H1 (cell line): ENCODE results near the gene DOK6. TPM values are rescaled to one million over a fixed set of nuclear protein-coding genes. Genes with fewer than 3 reads are reported as not detected.

Experiments used
- CTCF ChIA-PET: fragments of 300-600 bp; sonication (Branson Sonifier 250); formaldehyde crosslinking; loops from one replicate; lab custom pipeline; 2021; ENCODE audit not compliant: partially characterized antibody; lab: Charles Lee
- POLR2A ChIA-PET: fragments of 300-600 bp; sonication (Branson Sonifier 250); formaldehyde crosslinking; loops from one replicate; lab custom pipeline; 2021; ENCODE audit warnings: inconsistent platforms; ENCODE audit not compliant: partially characterized antibody; lab: Charles Lee
- DNase-seq, 2 experiments: peaks; one replicate each; pipeline versions ENCODE4 v3.0.0 to v3.0.0-alpha.2; 2010 to 2022; ENCODE audit warnings: low spot score in 2 of 2, low read depth in 1 of 2, mixed read lengths in 1 of 2
- FAIRE-seq: peaks from 2 replicates; lab custom pipeline; 2011; peaks lifted over from hg19 to GRCh38; lab: Jason Lieb, UNC
- H2AFZ ChIP-seq: 2 replicates; pipeline ENCODE4 v1.8.1; 2012; ENCODE audit warnings: low read length, inconsistent platforms
- H2AK5ac ChIP-seq: 2 replicates; pipeline ENCODE4 v1.6.1; 2013; ENCODE audit warnings: low read depth, low read length
- H2BK120ac ChIP-seq: replicated peaks from 2 replicates; pipeline ENCODE3; 2013; ENCODE audit warnings: low read depth, low read length, inconsistent platforms
- H2BK12ac ChIP-seq: 2 replicates; pipeline ENCODE4 v1.6.1; 2013; ENCODE audit warnings: low read depth, low read length
- H2BK15ac ChIP-seq: 2 replicates; pipeline ENCODE4 v1.6.1; 2013; ENCODE audit warnings: low read length
- H2BK20ac ChIP-seq: 2 replicates; pipeline ENCODE4 v1.6.1; 2013; ENCODE audit warnings: low read length
- H2BK5ac ChIP-seq: 2 replicates; pipeline ENCODE4 v1.6.1; 2013; ENCODE audit warnings: low read depth, low read length
- H3K14ac ChIP-seq: 2 replicates; pipeline ENCODE4 v1.6.1; 2013; ENCODE audit warnings: inconsistent platforms; ENCODE audit not compliant: insufficient read length
- H3K18ac ChIP-seq: 2 replicates; pipeline ENCODE4 v1.6.1; 2013; ENCODE audit warnings: low read length; ENCODE audit errors: extremely low read depth
- H3K23ac ChIP-seq: 2 replicates; pipeline ENCODE4 v1.6.1; 2013; ENCODE audit warnings: inconsistent platforms; ENCODE audit not compliant: insufficient read length
- H3K23me2 ChIP-seq: 2 replicates; pipeline ENCODE4 v1.6.1; 2013; ENCODE audit warnings: low read depth, low read length
- H3K27ac ChIP-seq: 2 replicates; pipeline ENCODE4 v1.6.1; 2011; ENCODE audit warnings: low read depth, low read length, inconsistent platforms
- H3K27me3 ChIP-seq, 4 experiments: replicated peaks in 1 of 4; 1 replicate in 1 of 4; 2 replicates in 3 of 4; pipeline versions ENCODE4 v1.6.1 to v1.8.1; 2011 to 2013; ENCODE audit warnings: low read length in 3 of 4, mild to moderate bottlenecking in 3 of 4, inconsistent platforms in 2 of 4, mixed read lengths in 2 of 4, moderate library complexity in 1 of 4; ENCODE audit not compliant: control insufficient read depth in 3 of 4, insufficient read depth in 3 of 4; ENCODE audit errors: extremely low read depth in 1 of 4
- H3K36me3 ChIP-seq, 4 experiments: 2 replicates each; pipeline versions ENCODE4 v1.6.1 to v1.8.1; 2011 to 2013; ENCODE audit warnings: mild to moderate bottlenecking in 4 of 4, low read length in 3 of 4, moderate library complexity in 2 of 4, control low read depth in 1 of 4, inconsistent platforms in 1 of 4; ENCODE audit not compliant: insufficient read depth in 4 of 4, control insufficient read depth in 2 of 4
- H3K4ac ChIP-seq: replicated peaks from 2 replicates; pipeline ENCODE3; 2013; ENCODE audit warnings: low read length, low read depth, mixed read lengths, inconsistent platforms; ENCODE audit not compliant: insufficient read length
- H3K4me1 ChIP-seq, 4 experiments: replicated peaks in 1 of 4; 1 replicate in 1 of 4; 2 replicates in 3 of 4; pipeline versions ENCODE4 v1.6.1 to v1.8.1; 2011 to 2013; ENCODE audit warnings: low read length in 3 of 4, inconsistent platforms in 2 of 4, mixed read lengths in 1 of 4; ENCODE audit not compliant: insufficient read depth in 4 of 4, control insufficient read depth in 3 of 4
- H3K4me2 ChIP-seq, 2 experiments: 2 replicates each; pipeline versions ENCODE4 v1.6.1 to v1.8.1; 2011 to 2013; ENCODE audit warnings: low read depth in 2 of 2, low read length in 2 of 2, control low read depth in 1 of 2, inconsistent platforms in 1 of 2, mild to moderate bottlenecking in 1 of 2; ENCODE audit not compliant: insufficient read depth in 1 of 2
- H3K4me3 ChIP-seq, 4 experiments: fragments of 200-600, 300-600 bp in 1 of 4; sonication (generic), shearing (Covaris generic), sonication (Bioruptor Twin) in 1 of 4; 2 replicates each; pipeline versions ENCODE4 v1.5.1 to v1.8.1; 2011 to 2016; ENCODE audit warnings: low read length in 4 of 4, low read depth in 3 of 4, control low read depth in 2 of 4, inconsistent platforms in 2 of 4, mild to moderate bottlenecking in 2 of 4, mixed read lengths in 1 of 4, moderate library complexity in 1 of 4; ENCODE audit not compliant: insufficient read depth in 2 of 4; ENCODE audit errors: extremely low read depth in 1 of 4
- H3K56ac ChIP-seq: replicated peaks from 2 replicates; pipeline ENCODE3; 2013; ENCODE audit warnings: low read depth, mild to moderate bottlenecking, mixed read lengths, low read length, inconsistent platforms; ENCODE audit not compliant: insufficient read length
- H3K79me1 ChIP-seq: 2 replicates; pipeline ENCODE4 v1.6.1; 2013; ENCODE audit warnings: low read depth, low read length, control low read depth
- H3K79me2 ChIP-seq, 2 experiments: 2 replicates each; pipeline versions ENCODE4 v1.6.1 to v1.8.1; 2012 to 2013; ENCODE audit warnings: low read length in 2 of 2, mild to moderate bottlenecking in 2 of 2, inconsistent platforms in 1 of 2; ENCODE audit not compliant: insufficient read depth in 2 of 2, control insufficient read depth in 1 of 2
- H3K9ac ChIP-seq, 4 experiments: replicated peaks in 1 of 4; 1 replicate in 1 of 4; 2 replicates in 3 of 4; pipeline versions ENCODE4 v1.6.1 to v1.8.1; 2011 to 2013; ENCODE audit warnings: low read depth in 3 of 4, low read length in 3 of 4, control low read depth in 2 of 4, mild to moderate bottlenecking in 2 of 4, moderate library complexity in 2 of 4, inconsistent platforms in 1 of 4; ENCODE audit errors: extremely low read depth in 1 of 4
- H3K9me3 ChIP-seq, 2 experiments: 2 replicates each; pipeline versions ENCODE4 v1.6.1 to v1.8.1; 2012 to 2013; ENCODE audit warnings: mild to moderate bottlenecking in 2 of 2, moderate library complexity in 2 of 2, control low read depth in 1 of 2, inconsistent platforms in 1 of 2, low read depth in 1 of 2, low read length in 1 of 2, mixed read lengths in 1 of 2; ENCODE audit not compliant: insufficient read depth in 2 of 2
- H4K20me1 ChIP-seq, 2 experiments: replicated peaks in 1 of 2; 2 replicates each; pipeline versions ENCODE3 to v1.8.1; 2011 to 2013; ENCODE audit warnings: inconsistent platforms in 2 of 2, low read length in 2 of 2, mild to moderate bottlenecking in 1 of 2; ENCODE audit not compliant: insufficient read depth in 2 of 2, control insufficient read depth in 1 of 2
- H4K5ac ChIP-seq: 2 replicates; pipeline ENCODE4 v1.6.1; 2013; ENCODE audit warnings: low read length, low read depth, mixed read lengths, inconsistent platforms; ENCODE audit not compliant: insufficient read length
- H4K8ac ChIP-seq: 2 replicates; pipeline ENCODE4 v1.8.0; 2013; ENCODE audit warnings: mild to moderate bottlenecking, moderate library complexity, low read length, inconsistent platforms; ENCODE audit not compliant: insufficient read depth; ENCODE audit errors: extremely low read depth
- H4K91ac ChIP-seq: replicated peaks from 2 replicates; pipeline ENCODE3; 2013; ENCODE audit warnings: low read length, mixed read lengths, inconsistent platforms; ENCODE audit not compliant: insufficient read length
- CHD1 ChIP-seq: IDR thresholded peaks from 2 replicates; pipeline ENCODE4 v1.6.1; 2012; ENCODE audit warnings: low read depth, low read length, improper control_type of control experiment
- EGR1 ChIP-seq: IDR thresholded peaks from 2 replicates; pipeline ENCODE4 v1.6.1; 2011; ENCODE audit warnings: low read depth, low read length, borderline replicate concordance
- KDM4A ChIP-seq: IDR thresholded peaks from one replicate; pipeline ENCODE4 v1.7.1; 2012; ENCODE audit warnings: low read depth, mild to moderate bottlenecking, moderate library complexity, low read length, inconsistent platforms; ENCODE audit not compliant: severe bottlenecking
- PHF8 ChIP-seq: fragments of 200-600 bp; sonication (generic); conservative IDR thresholded peaks from 2 replicates; pipeline ENCODE4 v1.7.1; 2012; ENCODE audit warnings: low read depth, mild to moderate bottlenecking, inconsistent platforms, low read length, moderate library complexity
- POLR2AphosphoS5 ChIP-seq: IDR thresholded peaks from 2 replicates; pipeline ENCODE4 v1.6.1; 2011; ENCODE audit warnings: low read depth, low read length
- WGBS, 2 experiments: shearing (Covaris generic) in 1 of 2; methylation state at CpG; one replicate each; pipeline versions ENCODE4 v1.1.6 to v1.1.7; 2013 to 2015; ENCODE audit warnings: low lambda C conversion rate in 2 of 2, mixed read lengths in 2 of 2, inconsistent platforms in 1 of 2, low coverage in 1 of 2, missing lambda C conversion rate in 1 of 2; ENCODE audit not compliant: insufficient replicate concordance in 2 of 2, insufficient coverage in 1 of 2, insufficient read length in 1 of 2; ENCODE audit errors: extremely low coverage in 1 of 2, missing lambda C conversion rate in 1 of 2; 5-methylcytosine and 5-hydroxymethylcytosine counted together
- polyA plus RNA-seq, 7 experiments: library from polyadenylated mRNA; depleted of rRNA in 3 of 7; stranded (reverse) in 5 of 7; unstranded in 2 of 7; fragments of >200 nt in 5 of 7; fragments of 200-250 nt in 2 of 7; gene quantifications; 1 replicate in 5 of 7; 2 replicates in 1 of 7; 4 replicates in 1 of 7; pipeline versions ENCODE4 v1.2.1 to v1.2.3, GENCODE V29; 2011 to 2013; ENCODE audit warnings: missing spikeins in 2 of 7, mixed read lengths in 2 of 7
- total RNA-seq: library from RNA; stranded (reverse); fragmentation: NEBNext Ultra II Directional; extraction: Animal tissue kit (Norgen Biotek cat#: 25700); gene quantifications from 2 replicates; pipeline ENCODE4 v1.2.1, GENCODE V29; 2021

The DOK6 gene
- total and polyA plus RNA-seq, 2 of the 8 experiments (the other 6 are each of a cell fraction or from before 2014, with no cell fraction given), result 0.33 to 0.50 TPM

DNA sequence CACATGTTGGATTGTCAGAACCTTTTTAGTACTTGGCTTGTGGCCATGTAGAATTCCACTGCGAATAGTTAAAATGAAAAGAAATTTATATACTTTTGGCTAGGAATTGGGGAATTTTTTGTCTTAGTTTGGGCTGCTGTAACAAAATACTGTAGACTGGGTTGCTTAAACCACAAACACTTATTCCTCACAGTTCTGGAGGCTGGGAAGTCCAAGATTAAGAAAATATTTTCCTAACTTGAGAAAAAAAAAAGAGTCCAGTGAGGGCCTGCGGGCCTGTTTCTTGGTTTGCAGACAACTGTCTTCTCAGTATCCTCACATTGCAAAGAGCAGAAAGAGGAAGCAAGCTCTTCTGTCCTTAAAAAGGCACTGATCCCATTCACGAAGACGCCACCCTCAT is 465.1 kb downstream of the DOK6 start:
- H3K27me3 ChIP-seq, result no peaks in the 10 kb centered on the region
- no peak overlapping the region for H2AFZ ChIP-seq
- TF ChIP-seq PHF8 (no peak), POLR2AphosphoS5 (no peak), KDM4A (no peak), EGR1 (no peak), CHD1 (no peak)
- H4K91ac ChIP-seq, result no peak overlapping the region
- no peak overlapping the region for H4K5ac ChIP-seq
- H3K23ac ChIP-seq, result no peak overlapping the region
- POLR2A ChIA-PET, result no interaction called here
- no peak overlapping the region for H3K4me2 ChIP-seq
- no peak overlapping the region for H3K18ac ChIP-seq
- H3K9ac ChIP-seq, result no peak overlapping the region
- CTCF ChIA-PET, result interaction anchor here (1.2 to 1.5 kb wide), 2 partner anchors 13 to 23 kb away, joined by 3 to 5 read pairs; no protein-coding TSS in a partner anchor
- WGBS, 2 experiments, result 53% methylated on average over 4 of the region's 4 CpGs; no CpG with 5 or more reads in 1 of the 2 experiments
- H2BK15ac ChIP-seq, result no peak overlapping the region
- H2BK5ac ChIP-seq, result no peak overlapping the region
- no peaks in the 10 kb centered on the region for H3K79me2 ChIP-seq
- no peak overlapping the region for H3K27ac ChIP-seq
- no peak overlapping the region for H4K8ac ChIP-seq
- no peaks in the 10 kb centered on the region for H3K23me2 ChIP-seq
- H3K56ac ChIP-seq, result no peak overlapping the region
- H3K4me1 ChIP-seq, result no peaks in the 10 kb centered on the region
- no peak overlapping the region for H2BK120ac ChIP-seq
- H2AK5ac ChIP-seq, result no peak overlapping the region
- no peak for DNase-seq
- no peaks in the 10 kb centered on the region for H3K9me3 ChIP-seq
- H3K36me3 ChIP-seq, result no peaks in the 10 kb centered on the region
- H2BK12ac ChIP-seq, result no peak overlapping the region
- H4K20me1 ChIP-seq, result no peaks in the 10 kb centered on the region
- H3K4me3 ChIP-seq, result no peak overlapping the region
- no peaks in the 10 kb centered on the region for H3K79me1 ChIP-seq
- H3K14ac ChIP-seq, result no peak overlapping the region
- no peak overlapping the region for H3K4ac ChIP-seq
- no peak overlapping the region for H2BK20ac ChIP-seq
- no peak for FAIRE-seq
